OCI-M2 (cell line): ENCODE results near the gene RAB11FIP4.

Source experiments
- DNase-seq: peaks from one replicate; lab custom pipeline; 2025; ENCODE audit not compliant: unreplicated experiment; lab: John Stamatoyannopoulos, UW

RAB11FIP4 gene

DNA sequence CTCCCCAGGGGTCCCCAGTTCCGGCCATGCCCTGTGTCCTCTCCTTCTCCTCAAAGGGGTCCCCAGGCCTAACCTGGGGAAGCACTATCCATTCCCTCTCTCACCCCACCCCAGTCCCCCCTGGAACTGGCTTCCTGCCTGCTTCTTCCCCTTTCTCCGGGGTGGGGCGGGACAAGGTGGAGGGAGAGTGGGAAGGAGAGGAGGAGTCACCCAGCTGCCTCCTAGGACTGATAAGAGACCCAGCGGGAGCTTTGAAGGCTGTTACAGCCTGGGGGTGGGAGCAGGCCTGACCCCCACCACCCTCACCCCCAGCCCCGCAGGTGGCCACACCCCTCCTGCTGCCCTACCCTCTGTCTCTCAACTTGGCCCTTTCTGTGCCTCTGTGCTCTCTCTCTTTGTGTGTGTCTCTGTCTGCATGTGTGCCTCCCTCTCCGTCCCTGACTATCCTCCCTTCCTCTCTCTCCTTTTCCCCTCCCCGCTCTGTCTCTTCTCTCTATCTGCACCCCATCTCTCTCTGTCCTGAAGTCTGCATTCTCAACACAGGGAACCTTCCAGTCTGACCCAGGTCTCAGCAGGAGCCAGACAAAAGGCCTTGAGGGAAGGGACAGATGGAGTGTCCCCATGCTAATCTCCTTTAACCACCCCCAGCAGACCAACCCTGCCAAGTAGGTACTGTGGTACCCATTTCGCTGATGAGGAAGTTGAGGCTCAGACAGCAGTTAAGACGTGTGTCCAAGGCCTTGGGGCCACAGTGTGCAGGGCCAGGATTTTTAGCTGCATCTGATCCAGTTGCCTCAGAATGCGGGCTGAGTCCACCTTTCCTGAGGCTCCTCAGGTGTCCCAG is 66.1 kb downstream of the RAB11FIP4 start:
- no peak for DNase-seq

DNA sequence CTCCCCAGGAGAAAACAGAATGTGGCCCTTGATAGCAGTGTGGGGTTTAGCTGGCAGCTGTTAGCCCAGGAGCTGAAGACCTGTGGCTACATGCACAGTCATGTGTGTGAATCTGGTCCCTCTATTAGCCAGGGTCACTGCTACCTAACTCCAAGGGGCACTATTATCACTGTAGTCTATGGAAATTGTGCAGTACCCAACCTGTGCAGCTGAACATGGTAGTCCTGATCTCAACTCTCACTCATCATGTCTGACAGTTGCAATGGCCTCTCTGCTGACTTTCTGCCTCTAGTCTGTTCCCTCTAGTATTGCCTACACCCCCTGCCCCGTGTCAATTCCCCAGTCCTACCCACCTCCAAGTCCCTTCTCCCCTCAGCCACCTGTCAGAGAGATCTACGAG is 67.4 kb downstream of the RAB11FIP4 start:
- DNase-seq, result no peak

- DNase-seq, result no peak
Measured at GRCh38 chr17:31459716-31460115, 68.2 kb downstream of the RAB11FIP4 start.

- no peak for DNase-seq
Measured at GRCh38 chr17:31460226-31460721, 68.8 kb downstream of the RAB11FIP4 start.

GRCh38 chr17:31461227-31461810 is 69.8 kb downstream of the RAB11FIP4 start:
- no peak for DNase-seq

- no peak for DNase-seq
Measured at GRCh38 chr17:31462261-31462660, 70.8 kb downstream of the RAB11FIP4 start.

DNA sequence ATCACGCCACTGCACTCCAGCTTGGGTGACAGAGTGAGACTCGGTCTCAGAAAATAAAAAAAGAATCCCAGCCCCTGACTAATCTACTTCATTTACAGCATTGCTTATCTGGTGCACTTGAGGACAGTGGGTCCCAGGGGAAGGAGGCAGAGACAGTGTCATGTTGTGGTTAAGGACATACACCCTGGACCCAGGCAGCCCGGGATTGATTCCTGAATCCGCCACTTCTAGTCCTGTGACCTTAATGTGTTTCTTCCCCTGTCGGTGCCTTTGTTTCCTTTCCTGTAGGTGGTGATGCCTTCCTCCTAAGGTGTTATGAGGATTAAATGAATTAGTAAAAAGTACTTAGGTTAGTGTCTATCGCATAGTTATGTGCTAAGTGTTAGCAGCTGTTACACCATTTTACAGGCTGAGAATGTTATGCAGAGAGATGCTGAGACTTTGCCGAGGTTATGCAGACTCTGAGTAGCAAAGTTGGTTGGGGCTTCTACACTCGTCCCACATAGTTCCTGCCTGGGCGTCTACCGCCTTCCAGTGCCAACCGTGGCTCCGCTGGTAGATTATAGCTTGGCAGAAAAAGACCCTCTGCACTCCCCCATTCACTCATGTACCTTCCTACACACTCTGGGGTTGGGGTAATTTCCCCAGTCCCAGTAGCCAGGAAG is 74.8 kb downstream of the RAB11FIP4 start:
- no peak for DNase-seq

- DNase-seq, result no peak
Measured at GRCh38 chr17:31467502-31468256, 76.2 kb downstream of the RAB11FIP4 start.

GRCh38 chr17:31469959-31470358 is 78.5 kb downstream of the RAB11FIP4 start:
- no peak for DNase-seq

DNA sequence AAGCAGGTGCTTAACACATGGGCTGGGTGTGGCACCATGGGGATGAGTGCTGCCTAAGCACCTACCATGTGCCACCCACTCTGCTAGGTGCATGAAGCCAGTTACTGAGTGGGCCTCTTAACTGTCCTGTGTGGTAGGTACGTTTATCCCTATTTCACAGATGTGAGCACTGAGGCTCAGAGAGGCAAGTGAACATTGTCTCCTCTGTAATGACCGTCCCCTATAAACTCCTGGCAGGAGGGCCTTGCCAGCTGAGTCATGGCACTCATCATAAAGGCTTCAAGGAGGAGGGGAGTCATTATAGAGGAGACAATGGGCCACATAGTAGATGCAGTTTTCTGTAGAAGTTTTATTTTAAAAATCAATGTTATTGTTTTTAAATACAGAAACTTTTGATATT is 79.1 kb downstream of the RAB11FIP4 start:
- no peak for DNase-seq

- DNase-seq, result no peak
Measured at GRCh38 chr17:31472137-31472536, 80.7 kb downstream of the RAB11FIP4 start.

DNA sequence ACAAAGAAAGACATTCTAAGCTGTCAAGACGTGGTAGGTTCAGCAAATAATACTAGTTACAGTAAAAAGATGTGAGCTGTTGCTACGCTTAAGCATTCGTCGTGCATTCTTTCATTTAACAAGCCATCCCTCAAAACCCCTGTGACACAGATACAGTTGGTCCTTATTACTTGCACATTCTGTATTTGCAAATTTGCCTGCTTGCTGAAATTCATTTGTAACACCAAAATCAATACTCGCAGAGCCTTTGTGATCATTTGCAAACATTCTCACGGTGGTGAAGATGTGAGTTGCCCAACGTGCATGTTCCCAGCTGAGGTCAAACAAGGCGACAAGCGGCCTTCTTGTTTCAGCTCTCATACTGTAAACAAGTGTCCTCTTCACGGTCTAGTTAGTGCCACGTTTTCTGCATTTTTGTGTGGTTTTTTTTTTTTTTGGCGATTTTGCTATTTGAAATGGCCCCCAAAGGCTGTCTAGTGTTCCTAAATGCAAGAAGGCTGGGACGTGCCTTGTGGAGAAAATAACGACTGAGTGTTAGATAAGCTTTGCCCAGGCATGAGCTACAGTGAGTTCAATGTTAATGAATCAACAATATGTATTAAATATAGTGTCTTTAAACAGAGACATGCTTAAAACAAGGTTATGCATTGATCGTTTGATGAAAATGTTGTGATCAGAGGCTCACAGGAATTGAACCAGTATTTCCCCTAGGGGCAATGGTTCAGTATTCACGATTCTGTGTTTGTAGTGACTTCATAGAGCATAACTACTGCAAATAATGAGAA is 84.1 kb downstream of the RAB11FIP4 start:
- no peak for DNase-seq

GRCh38 chr17:31476525-31477416 is 85.3 kb downstream of the RAB11FIP4 start:
- DNase-seq, result no peak

- DNase-seq, result no peak
Measured at GRCh38 chr17:31477417-31478055, 86.1 kb downstream of the RAB11FIP4 start.

DNA sequence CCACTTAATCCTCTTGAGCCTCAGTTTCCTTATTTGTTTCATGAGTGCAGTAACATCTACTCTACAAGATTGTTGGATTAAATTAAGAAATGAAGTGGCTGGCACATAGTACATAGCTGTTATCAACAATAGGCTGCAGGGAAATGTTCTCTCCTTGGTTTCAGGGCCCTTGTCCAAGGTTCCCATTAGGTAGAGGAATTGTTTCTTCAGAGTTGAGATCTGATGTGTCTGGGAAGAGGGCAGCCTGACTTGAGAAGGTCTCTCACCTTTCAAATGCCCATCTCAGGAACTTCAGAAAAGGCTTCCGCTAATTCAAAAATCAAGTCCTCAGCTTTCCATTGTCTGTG is 87.6 kb downstream of the RAB11FIP4 start:
- no peak for DNase-seq

- no peak for DNase-seq
Measured at GRCh38 chr17:31479524-31479923, 88.0 kb downstream of the RAB11FIP4 start.

GRCh38 chr17:31480067-31480466 is 88.6 kb downstream of the RAB11FIP4 start:
- no peak for DNase-seq

- no peak for DNase-seq
Measured at GRCh38 chr17:31480904-31481782, 89.7 kb downstream of the RAB11FIP4 start.
